HL-60 (cell line): ENCODE data around the gene TNIP3.

Source experiments
- CTCF ChIP-seq: IDR thresholded peaks from one replicate; pipeline ENCODE4 v1.5.1; 2011; ENCODE audit warnings: low read length, control low read depth, inconsistent platforms; ENCODE audit not compliant: insufficient read depth
- POLR2AphosphoS5 ChIP-seq: IDR thresholded peaks from 2 replicates; pipeline ENCODE4 v1.6.1; 2012; ENCODE audit warnings: low read depth

DNA sequence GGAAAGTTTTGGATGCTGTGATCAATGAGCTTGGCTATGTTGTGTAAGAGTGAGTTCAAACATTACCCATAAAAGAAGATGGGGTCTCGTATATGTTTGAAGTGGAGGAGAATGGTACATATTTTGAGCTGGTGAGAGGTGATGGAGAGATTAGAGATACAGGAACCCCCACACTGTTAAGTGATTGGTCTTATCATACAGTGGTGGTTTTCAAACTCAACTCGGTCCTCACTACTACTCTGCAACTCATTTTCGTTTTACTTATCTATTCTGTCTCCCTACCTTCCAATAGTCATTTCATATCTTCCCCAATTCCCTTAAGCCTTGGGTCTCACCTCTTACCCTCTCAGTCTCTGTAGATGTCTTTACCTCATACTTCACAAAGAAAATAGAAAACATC lies 16.4 kb upstream of the TNIP3 start:
- TF ChIP-seq CTCF (no peak), POLR2AphosphoS5 (no peak)
